OCI-LY7 (cell line): Measurements from ENCODE around the gene RHO. TPM values are rescaled to one million over a fixed set of nuclear protein-coding genes. Genes with fewer than 3 reads are reported as not detected.
A peak's percentile ranks its signal among the peaks of the same experiment; 100 is the strongest.

ENCODE experiments used
- BruUV-seq: library from RNA; stranded (reverse); fragments of 400-500 nt; replicated peaks from 2 replicates; lab custom pipeline; 2021; lab: Mats Ljungman, UMichigan
- CTCF ChIA-PET: fragments of 300-600 bp; sonication (Branson Sonifier 250); formaldehyde crosslinking; loops from one replicate; lab custom pipeline; 2022; ENCODE audit warnings: antibody characterized with exemption; ENCODE audit not compliant: unreplicated experiment; lab: Charles Lee
- POLR2A ChIA-PET: fragments of 300-600 bp; sonication (Branson Sonifier 250); formaldehyde crosslinking; loops from one replicate; lab custom pipeline; 2022; ENCODE audit warnings: antibody characterized with exemption; lab: Charles Lee
- DNase-seq: peaks from one replicate; pipeline ENCODE4 v3.0.0-alpha.2; 2015; ENCODE audit warnings: low spot score
- H2AFZ ChIP-seq: fragments of 200-600 bp; sonication (generic), shearing (Covaris generic); 2 replicates; pipeline ENCODE4 v1.6.1; 2014; ENCODE audit warnings: mild to moderate bottlenecking, antibody characterized with exemption, low read length, moderate library complexity
- H3K27ac ChIP-seq: fragments of 200-600 bp; sonication (generic); 2 replicates; pipeline ENCODE4 v1.5.1; 2014; ENCODE audit warnings: mixed run types, low read depth, mild to moderate bottlenecking, moderate library complexity, low read length, inconsistent platforms; ENCODE audit not compliant: poor library complexity, severe bottlenecking
- H3K36me3 ChIP-seq: fragments of 200-600 bp; sonication (generic); 2 replicates; pipeline ENCODE4 v1.6.1; 2014; ENCODE audit warnings: mild to moderate bottlenecking, antibody characterized with exemption, low read length, moderate library complexity, mixed read lengths; ENCODE audit not compliant: insufficient read depth
- H3K4me1 ChIP-seq: fragments of 200-600 bp; sonication (generic); 2 replicates; pipeline ENCODE4 v1.5.1; 2014; ENCODE audit warnings: mild to moderate bottlenecking, low read length; ENCODE audit not compliant: insufficient read depth, poor library complexity, severe bottlenecking
- H3K4me2 ChIP-seq: fragments of 200-600 bp; sonication (generic); 2 replicates; pipeline ENCODE4 v1.6.1; 2014; ENCODE audit warnings: mild to moderate bottlenecking, low read length
- H3K4me3 ChIP-seq: fragments of 200-600 bp; sonication (generic); 2 replicates; pipeline ENCODE4 v1.5.1; 2014; ENCODE audit warnings: mild to moderate bottlenecking, low read depth, low read length; ENCODE audit not compliant: poor library complexity, severe bottlenecking
- H3K79me2 ChIP-seq: fragments of 200-600 bp; sonication (generic); 2 replicates; pipeline ENCODE4 v1.6.1; 2016; ENCODE audit warnings: low read depth, mild to moderate bottlenecking, low read length, moderate library complexity, mixed read lengths; ENCODE audit not compliant: insufficient read depth
- H3K9me2 ChIP-seq: fragments of 200-600 bp; sonication (generic); 2 replicates; pipeline ENCODE4 v1.6.1; 2016; ENCODE audit warnings: mild to moderate bottlenecking, low read length, mixed read lengths; ENCODE audit not compliant: insufficient read depth
- H3K9me3 ChIP-seq: fragments of 200-600 bp; sonication (generic); 2 replicates; pipeline ENCODE4 v1.6.1; 2014; ENCODE audit warnings: mild to moderate bottlenecking, mixed run types, low read length, mixed read lengths
- H4K20me1 ChIP-seq: fragments of 200-600 bp; sonication (generic); 2 replicates; pipeline ENCODE4 v1.6.1; 2014; ENCODE audit warnings: mild to moderate bottlenecking, antibody characterized with exemption, low read length, moderate library complexity, mixed read lengths; ENCODE audit not compliant: insufficient read depth
- CTCF ChIP-seq: fragments of 200-600 bp; sonication (generic); conservative IDR thresholded peaks from 2 replicates; pipeline ENCODE4 v1.5.1; 2014; ENCODE audit warnings: mild to moderate bottlenecking, antibody characterized with exemption, low read length, moderate library complexity, mixed read lengths
- EZH2phosphoT487 ChIP-seq: fragments of 200-600 bp; sonication (generic); IDR thresholded peaks from 2 replicates; pipeline ENCODE4 v1.6.1; 2018; ENCODE audit warnings: low read depth, borderline replicate concordance, mild to moderate bottlenecking, mixed run types, antibody characterized with exemption, low read length, moderate library complexity, mixed read lengths
- intact Hi-C: fragments of 100-400 bp; cut with micrococcal nuclease; formaldehyde crosslinking; loops from one replicate; pipeline ENCODE4 v1.10.0; 2022; ENCODE audit not compliant: unreplicated experiment
- total RNA-seq, 2 experiments: library from RNA; depleted of rRNA in 1 of 2; stranded (reverse); fragments of >200 nt in 1 of 2; shearing (Covaris generic) in 1 of 2; gene quantifications; 2 replicates each; pipeline ENCODE4 v1.2.3, GENCODE V29; 2014 to 2022

Gene RHO
- total RNA-seq, 2 experiments from 2014 or later, result not detected

GRCh38 chr3:129576514-129577352 is 48.3 kb downstream of the RHO start:
- intact Hi-C loops, result loop anchor here (2.0 kb wide), 1 partner anchor 314 kb away; no protein-coding TSS in a partner anchor
- TF ChIP-seq CTCF (no peak), EZH2phosphoT487 (no peak)
- peak overlapping the region; percentile 92 for H3K27ac ChIP-seq
- DNase-seq, result peak; percentile 98
- no peaks in the 10 kb centered on the region for H3K79me2 ChIP-seq
- peak overlapping the region; percentile 36; the same call in 1 of the 2 replicates for H2AFZ ChIP-seq
- peak overlapping the region; percentile 60 for H3K4me2 ChIP-seq
- H3K4me1 ChIP-seq, result peaks cover 54% of the 10 kb centered on the region
- no peaks in the 10 kb centered on the region for H3K9me3 ChIP-seq
- POLR2A ChIA-PET, result interaction anchor here (0.6 to 2.6 kb wide), 12 partner anchors 10 to 294 kb away, joined by 3 to 8 read pairs (median 4); a partner anchor contains a TSS
- BruUV-seq, result no TSS peak
- H3K9me2 ChIP-seq, result no peaks in the 10 kb centered on the region
- CTCF ChIA-PET, result interaction anchor here (0.6 to 1.1 kb wide), 8 partner anchors 11 to 1826 kb away, joined by 3 to 10 read pairs (median 4); no protein-coding TSS in a partner anchor
- H4K20me1 ChIP-seq, result no peaks in the 10 kb centered on the region
- H3K36me3 ChIP-seq, result no peaks in the 10 kb centered on the region
- peak overlapping the region; percentile 22 for H3K4me3 ChIP-seq

GRCh38 chr3:129577366-129577765 is 48.9 kb downstream of the RHO start:
- POLR2A ChIA-PET, result interaction anchor here (0.6 to 2.6 kb wide), 9 partner anchors 11 to 313 kb away, joined by 3 to 8 read pairs (median 5); a partner anchor contains a TSS
- Histone ChIP-seq H3K9me3 (no peaks in the 10 kb centered on the region), H3K79me2 (no peaks in the 10 kb centered on the region), H3K4me2 (peak overlapping the region; percentile 60), H3K27ac (peak overlapping the region; percentile 92), H3K9me2 (no peaks in the 10 kb centered on the region), H3K36me3 (no peaks in the 10 kb centered on the region), H4K20me1 (no peaks in the 10 kb centered on the region), H3K4me3 (peak overlapping the region; percentile 23), H2AFZ (peak overlapping the region; percentile 32; the same call in 1 of the 2 replicates), H3K4me1 (peaks cover 55% of the 10 kb centered on the region)
- CTCF ChIA-PET, result interaction anchor here (0.6 to 1.1 kb wide), 8 partner anchors 11 to 1826 kb away, joined by 3 to 10 read pairs (median 4); no protein-coding TSS in a partner anchor
- TF ChIP-seq EZH2phosphoT487 (no peak), CTCF (no peak)
- peak; percentile 41 for DNase-seq
- no TSS peak for BruUV-seq
- intact Hi-C loops, result loop anchor here (2.0 kb wide), 1 partner anchor 313 kb away; no protein-coding TSS in a partner anchor
